HTERT RPE-1 (cell line): ENCODE data around the gene GABRE.

Source experiments
- in situ Hi-C: fragments of 300-500 bp; cut with MboI; formaldehyde crosslinking; loops from 4 replicates; pipeline ENCODE4 v1.14.3; 2020; ENCODE audit warnings: low sequenced_read_pairs

Gene GABRE

DNA sequence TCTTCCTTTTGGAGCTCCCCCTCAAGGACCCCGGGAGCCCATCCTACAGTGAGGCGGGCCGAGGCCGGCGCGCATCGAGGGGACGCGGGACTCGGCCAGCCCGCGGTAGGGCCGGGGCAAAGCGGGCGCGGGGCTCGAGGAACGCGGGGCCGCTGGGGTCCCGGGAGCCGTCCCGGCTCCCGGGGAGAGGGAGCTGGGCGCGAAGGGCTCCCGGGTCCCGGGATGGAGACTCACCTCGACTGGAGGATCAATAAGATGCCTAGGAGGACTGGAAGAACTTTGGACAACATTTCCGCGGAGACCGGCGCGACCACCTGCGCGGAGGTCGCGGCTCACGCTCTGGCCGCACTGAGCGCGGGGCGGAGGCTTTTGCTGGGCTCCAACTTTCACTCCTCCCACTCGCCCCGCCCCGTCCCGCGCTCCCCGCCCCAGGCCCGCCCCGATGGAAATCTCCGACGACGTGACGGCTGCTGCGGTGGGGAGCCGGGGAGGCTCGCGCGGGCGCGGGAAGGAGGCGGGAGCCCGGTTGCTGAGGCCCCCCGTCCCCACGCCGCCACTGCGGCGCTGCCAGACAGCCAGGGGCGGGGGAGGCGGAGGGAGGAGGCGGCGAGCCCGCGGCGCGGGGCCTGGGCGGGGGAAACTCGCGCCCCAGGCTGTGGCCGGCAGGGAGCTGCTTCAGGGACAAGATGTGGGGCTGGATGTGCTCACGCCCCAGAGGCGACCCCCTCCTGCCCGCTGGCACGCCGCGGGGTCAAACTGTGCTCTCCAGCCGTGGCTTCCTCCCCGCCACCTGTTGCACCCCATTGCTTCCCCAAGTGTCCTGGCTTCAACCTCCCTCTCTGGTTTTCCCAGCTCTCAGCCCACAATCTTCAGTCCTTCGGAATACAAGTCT, at the start of gene GABRE:
TSS of gene GABRE (minus strand) at position 341 of the 892 bp plus-strand sequence. CDS start at position 290, 51 bp downstream.
- in situ Hi-C loops: no loop called here

DNA sequence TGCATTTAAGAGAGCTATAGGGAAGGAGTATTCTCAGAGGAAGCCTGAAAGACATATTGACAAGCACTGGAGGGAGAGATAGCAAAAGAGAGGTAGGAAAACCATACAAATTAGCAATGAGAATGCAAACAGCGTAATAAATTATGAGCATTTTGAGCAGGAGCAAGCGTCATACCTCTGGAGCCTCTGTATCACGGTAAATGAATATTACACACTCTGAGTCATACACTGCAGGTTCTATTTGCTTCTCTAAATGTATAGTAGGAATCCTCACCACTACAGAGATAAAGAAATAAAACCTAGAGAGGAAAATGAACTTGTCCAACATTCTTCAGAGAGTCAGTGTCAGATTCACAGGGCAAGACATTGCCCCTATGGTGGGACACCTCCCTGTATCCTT, 46.4 kb upstream of the GABRE start:
- in situ Hi-C loops: no loop called here

DNA sequence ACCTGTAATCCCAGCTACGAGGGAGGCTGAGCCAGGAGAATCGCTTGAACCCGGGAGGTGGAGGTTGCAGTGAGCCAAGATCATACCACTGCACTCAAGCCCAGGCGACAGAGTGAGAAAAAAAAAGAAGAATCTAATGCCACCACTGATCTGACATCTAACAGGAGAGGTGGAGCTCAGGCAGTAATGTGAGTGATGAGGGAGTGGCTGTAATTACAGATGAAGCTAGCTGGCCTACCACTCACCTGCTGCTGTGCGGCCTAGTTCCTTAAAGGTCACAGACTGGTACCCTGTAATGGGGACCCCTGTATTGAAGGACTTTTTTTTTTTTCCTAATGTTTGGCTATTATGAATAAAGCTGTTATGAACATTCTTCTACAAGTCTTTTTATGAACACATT, 25.3 kb upstream of the GABRE start:
- in situ Hi-C loops: no loop called here

DNA sequence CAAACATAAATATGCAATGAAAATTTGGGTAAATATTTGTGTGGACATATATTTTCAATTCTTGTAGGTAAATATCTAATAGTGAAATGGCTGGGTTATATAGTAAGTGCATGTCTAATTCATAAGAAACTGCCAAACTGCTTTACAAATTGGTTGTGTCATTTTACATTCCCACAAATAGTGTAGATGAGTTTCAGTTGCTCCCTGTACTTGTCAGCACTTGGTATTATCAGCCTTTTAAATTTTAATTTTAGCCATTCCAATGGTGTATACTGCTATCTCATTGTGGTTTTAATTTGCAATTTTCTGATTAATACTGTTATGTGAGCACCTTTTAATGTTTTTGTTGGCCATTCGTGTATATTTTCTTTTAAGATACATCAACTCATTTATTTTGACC, 23.1 kb upstream of the GABRE start:
- in situ Hi-C loops: no loop called here

DNA sequence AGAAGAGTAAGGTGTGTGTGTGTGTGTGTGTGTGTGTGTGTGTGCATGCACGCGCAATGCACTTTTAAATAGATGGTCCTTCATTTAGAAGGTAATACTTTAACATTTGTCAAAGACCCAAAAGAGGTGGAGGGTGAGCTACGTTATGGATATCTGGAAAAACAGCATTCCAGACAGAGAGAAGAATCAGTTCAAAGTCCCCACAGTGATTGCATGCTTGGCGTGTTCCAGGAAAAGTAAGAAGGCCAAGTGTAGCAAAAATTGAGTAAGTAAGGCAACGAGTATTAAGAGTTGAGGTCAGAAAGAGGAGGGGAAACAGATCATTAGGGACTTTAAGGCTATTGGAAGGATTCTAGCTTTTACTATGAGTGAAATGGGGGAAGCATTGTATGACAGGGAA, 21.9 kb upstream of the GABRE start:
- in situ Hi-C loops: no loop called here

GRCh38 chrX:151994476-151994875, 20.0 kb upstream of the GABRE start:
- in situ Hi-C loops: no loop called here

DNA sequence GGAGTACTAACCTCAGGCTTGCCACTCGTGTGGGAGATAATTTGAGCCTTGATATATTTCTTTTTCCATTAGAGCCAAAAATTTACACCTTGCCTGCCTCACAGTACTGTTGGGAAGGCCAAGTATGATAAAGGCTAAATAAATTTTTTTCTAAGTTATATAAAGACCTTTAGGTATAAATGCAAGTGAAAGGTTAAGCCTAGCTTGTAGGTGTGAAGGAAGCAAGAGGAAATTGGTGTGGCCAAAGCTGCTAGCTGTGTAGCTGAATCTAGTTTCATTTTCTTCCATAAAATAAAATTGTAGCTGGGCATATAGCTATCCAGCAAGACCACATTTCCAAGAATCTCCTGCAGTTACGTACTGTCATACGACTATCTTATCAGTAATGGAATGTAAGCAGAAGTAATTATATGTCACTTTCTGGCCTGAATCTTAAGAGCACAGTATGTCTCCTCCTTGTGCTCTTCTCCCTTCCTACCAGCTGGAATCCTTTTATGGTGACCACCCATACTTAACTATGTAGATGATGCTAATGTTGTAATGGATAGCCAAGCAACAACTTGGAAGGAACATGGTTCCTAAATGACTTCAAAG, 14.3 kb upstream of the GABRE start:
- in situ Hi-C loops: no loop called here

- in situ Hi-C loops: no loop called here
Observed at GRCh38 chrX:151987108-151987507, 12.6 kb upstream of the GABRE start.

DNA sequence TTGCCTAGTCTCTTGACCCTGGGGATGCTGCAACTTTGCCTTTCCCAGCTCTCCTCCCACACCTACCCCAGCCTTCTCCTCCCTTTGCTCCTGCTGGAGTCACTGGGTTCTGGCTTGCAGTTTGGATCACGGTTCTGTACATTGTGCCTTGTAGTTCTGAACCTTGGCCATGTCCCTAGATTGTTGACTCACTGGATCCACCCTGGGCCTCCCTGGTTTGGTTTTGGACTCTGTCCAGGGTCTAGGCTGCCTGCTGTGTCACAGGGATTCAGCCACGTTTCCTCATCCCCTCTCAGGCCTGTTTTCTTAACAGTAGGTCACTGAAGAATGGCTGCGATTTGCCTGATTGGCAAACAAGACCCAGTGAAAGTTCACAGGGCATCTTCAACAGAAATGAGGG, 11.5 kb upstream of the GABRE start:
- in situ Hi-C loops: no loop called here

GRCh38 chrX:151985531-151985930, 11.1 kb upstream of the GABRE start:
- in situ Hi-C loops: no loop called here

DNA sequence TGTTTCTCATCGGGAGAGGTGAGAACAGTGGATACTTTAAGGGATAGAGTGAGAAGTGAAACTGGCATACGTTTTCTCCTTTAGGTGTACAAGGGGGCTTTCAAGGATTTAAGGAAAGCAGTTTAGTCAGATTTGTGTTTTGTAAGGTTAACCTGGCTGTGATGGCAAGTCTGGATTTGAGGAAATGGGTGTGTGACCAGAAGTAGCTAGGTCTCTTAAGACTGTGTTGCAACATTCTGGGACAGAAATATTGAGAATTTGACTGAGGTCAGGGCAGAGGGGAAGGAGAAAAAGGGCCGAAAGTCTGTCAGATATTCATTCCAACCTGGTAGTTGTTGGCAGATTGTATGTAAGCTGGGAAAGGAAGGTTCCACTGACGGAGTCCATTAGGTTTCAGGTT, 10.4 kb upstream of the GABRE start:
- in situ Hi-C loops: no loop called here

- in situ Hi-C loops: no loop called here
Observed at GRCh38 chrX:151984328-151984727, 9.9 kb upstream of the GABRE start.

GRCh38 chrX:151983186-151983585, 8.7 kb upstream of the GABRE start:
- in situ Hi-C loops: no loop called here

- in situ Hi-C loops: no loop called here
Observed at GRCh38 chrX:151982222-151982621, 7.7 kb upstream of the GABRE start.

DNA sequence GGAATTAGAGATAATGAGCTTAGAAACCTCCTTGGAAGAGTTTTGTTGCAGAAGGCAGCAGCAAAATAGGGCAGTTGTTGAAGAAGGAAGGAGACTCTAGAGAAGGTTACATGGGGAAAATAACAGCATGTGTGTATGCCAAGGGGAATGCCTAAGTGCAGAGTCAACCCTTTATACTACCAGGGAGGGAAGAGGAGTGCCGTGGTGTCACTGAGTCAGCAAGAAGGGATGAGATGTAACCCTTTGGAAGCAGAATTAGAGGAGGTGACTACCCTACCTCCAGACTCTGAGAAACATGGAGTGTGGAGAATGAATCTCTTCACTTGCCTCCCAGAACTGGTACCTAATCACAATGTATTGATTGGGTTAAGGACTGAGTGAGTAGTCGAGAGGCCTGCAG, 6.7 kb upstream of the GABRE start:
- in situ Hi-C loops: no loop called here

- in situ Hi-C loops: no loop called here
Observed at GRCh38 chrX:151977923-151978322, 3.4 kb upstream of the GABRE start.

GRCh38 chrX:151977009-151977408, 2.5 kb upstream of the GABRE start:
- in situ Hi-C loops: no loop called here

DNA sequence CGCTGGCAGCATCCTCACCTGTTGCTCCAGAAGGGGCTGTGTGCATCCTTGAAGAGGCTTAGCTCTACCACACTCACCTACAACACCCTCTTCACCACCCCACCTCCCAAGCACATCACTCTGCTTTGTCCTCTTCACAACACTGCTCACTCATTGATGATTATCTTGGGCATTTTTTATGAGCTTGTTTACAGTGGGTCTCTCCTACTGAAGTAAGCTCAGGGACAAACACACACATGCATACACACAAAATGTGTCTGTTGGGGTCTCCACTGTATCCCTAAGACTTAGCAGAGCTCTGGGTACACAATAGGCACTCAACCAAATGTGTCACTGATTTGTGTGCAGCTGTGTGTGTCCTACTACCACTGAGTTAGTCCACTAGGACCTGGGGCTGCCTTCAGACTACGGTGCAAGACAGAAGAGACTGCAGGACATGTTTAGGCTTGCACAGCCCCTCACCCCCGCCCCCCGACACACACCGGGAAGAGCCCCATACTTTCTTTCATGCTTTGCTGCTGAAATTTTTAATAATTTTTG, 1.3 kb upstream of the GABRE start:
- in situ Hi-C loops: no loop called here

GRCh38 chrX:151975228-151975593, 735 bp upstream of the GABRE start:
- in situ Hi-C loops: no loop called here

GRCh38 chrX:151973851-151974335, 583 bp downstream of the GABRE start:
- in situ Hi-C loops: no loop called here

DNA sequence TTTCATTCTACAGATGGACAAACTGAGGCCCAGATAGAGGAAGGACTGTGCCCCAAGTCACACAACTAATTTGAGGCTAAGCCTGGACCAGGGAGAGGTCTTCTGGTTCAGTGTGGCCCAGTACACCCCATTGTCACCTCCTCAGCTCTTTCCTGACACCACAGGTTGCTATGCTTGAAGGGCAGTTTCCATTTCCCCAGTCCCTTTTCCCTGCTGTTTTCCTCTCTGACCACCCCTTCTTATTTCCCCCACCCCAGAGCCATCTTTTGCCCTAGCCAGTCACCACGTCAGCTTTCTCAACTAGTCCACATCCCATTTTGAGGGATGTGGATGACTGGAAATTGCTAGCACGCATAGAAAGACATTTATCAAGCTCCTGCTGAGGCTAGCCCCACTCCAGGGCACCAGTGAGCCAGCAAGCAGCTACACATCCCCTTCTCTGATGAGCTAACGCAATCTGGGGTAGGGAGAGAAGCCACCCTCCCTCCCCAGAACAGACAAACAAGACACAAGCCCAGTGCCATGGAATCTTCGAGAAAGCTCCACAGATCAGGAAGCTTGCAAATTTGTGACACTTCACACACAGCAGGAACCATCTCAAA, 1.3 kb downstream of the GABRE start:
- in situ Hi-C loops: no loop called here

GRCh38 chrX:151970661-151971060, 3.8 kb downstream of the GABRE start:
- in situ Hi-C loops: no loop called here
